H1 (cell line): ENCODE data around the gene PRDX5.

Source experiments
- CTCF ChIP-seq, 3 experiments: IDR thresholded peaks; 1 replicate in 2 of 3; 2 replicates in 1 of 3; pipeline versions ENCODE4 v1.5.1 to v1.6.1; 2011; ENCODE audit warnings: low read length in 3 of 3, mild to moderate bottlenecking in 3 of 3, inconsistent platforms in 2 of 3, low read depth in 1 of 3, moderate library complexity in 1 of 3; ENCODE audit not compliant: insufficient read depth in 1 of 3; ENCODE audit errors: control extremely low read depth in 1 of 3
- EZH2 ChIP-seq: fragments of 200-600 bp; sonication (generic); IDR thresholded peaks from 2 replicates; pipeline ENCODE4 v1.7.1; 2012; ENCODE audit warnings: low read depth, mild to moderate bottlenecking, moderate library complexity, low read length, inconsistent platforms; ENCODE audit not compliant: severe bottlenecking
- NRF1 ChIP-seq: IDR thresholded peaks from 2 replicates; pipeline ENCODE4 v1.6.1; 2011; ENCODE audit warnings: mild to moderate bottlenecking, low read depth, low read length, improper control_type of control experiment
- PHF8 ChIP-seq: fragments of 200-600 bp; sonication (generic); conservative IDR thresholded peaks from 2 replicates; pipeline ENCODE4 v1.7.1; 2012; ENCODE audit warnings: low read depth, mild to moderate bottlenecking, inconsistent platforms, low read length, moderate library complexity
- POLR2A ChIP-seq, 2 experiments: IDR thresholded peaks; 1 replicate in 1 of 2; 2 replicates in 1 of 2; pipeline ENCODE4 v1.6.1; 2011; ENCODE audit warnings: low read depth in 2 of 2, low read length in 2 of 2, mild to moderate bottlenecking in 2 of 2; ENCODE audit errors: control extremely low read depth in 1 of 2
- POLR2AphosphoS5 ChIP-seq: IDR thresholded peaks from 2 replicates; pipeline ENCODE4 v1.6.1; 2011; ENCODE audit warnings: low read depth, low read length
- RAD21 ChIP-seq, 2 experiments: IDR thresholded peaks in 1 of 2; conservative IDR thresholded peaks in 1 of 2; 2 replicates each; pipeline ENCODE4 v1.6.1; 2011; ENCODE audit warnings: low read depth in 2 of 2, low read length in 2 of 2, improper control_type of control experiment in 1 of 2, inconsistent platforms in 1 of 2, mild to moderate bottlenecking in 1 of 2, moderate library complexity in 1 of 2
- RBBP5 ChIP-seq: IDR thresholded peaks from 2 replicates; pipeline ENCODE4 v1.7.1; 2012; ENCODE audit warnings: low read depth, mild to moderate bottlenecking, inconsistent platforms, low read length, moderate library complexity, borderline replicate concordance
- RFX5 ChIP-seq: IDR thresholded peaks from 2 replicates; pipeline ENCODE4 v1.6.1; 2011; ENCODE audit warnings: low read depth, low read length, improper control_type of control experiment, borderline replicate concordance
- SIN3A ChIP-seq, 2 experiments: IDR thresholded peaks in 1 of 2; conservative IDR thresholded peaks in 1 of 2; 2 replicates each; pipeline ENCODE4 v1.6.1; 2011 to 2012; ENCODE audit warnings: low read length in 2 of 2, improper control_type of control experiment in 1 of 2, low read depth in 1 of 2, mild to moderate bottlenecking in 1 of 2
- SP4 ChIP-seq: IDR thresholded peaks from 2 replicates; pipeline ENCODE4 v1.6.1; 2012; ENCODE audit warnings: low read length, inconsistent platforms
- ZNF274 ChIP-seq: IDR thresholded peaks from 2 replicates; pipeline ENCODE4 v1.7.0; 2012; ENCODE audit warnings: low read length, borderline replicate concordance; ENCODE audit errors: extremely low read depth
- TF ChIP-seq, protein P1 (sequence below): IDR thresholded peaks from 2 replicates; pipeline ENCODE4 v1.6.1; 2012; ENCODE audit warnings: inconsistent platforms

DNA sequence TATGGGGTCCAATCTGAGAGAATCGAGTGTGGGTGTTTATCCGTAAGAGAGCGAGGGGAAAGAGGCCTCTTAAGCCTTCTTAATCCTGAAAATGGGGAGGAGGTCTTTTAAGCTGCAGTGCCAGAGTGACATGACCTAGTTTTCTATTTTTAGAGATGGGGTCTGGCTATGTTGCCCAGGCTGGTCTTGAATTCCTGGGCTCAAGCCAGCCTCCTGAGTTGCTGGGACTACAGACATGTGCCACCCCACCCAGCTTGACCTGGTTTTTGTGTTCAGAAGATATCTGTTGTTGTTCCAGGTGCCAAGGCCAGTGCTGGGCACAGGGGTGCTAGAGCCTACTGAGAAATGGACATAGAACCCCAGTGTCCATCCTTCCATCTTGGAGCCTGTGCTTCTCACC is 34.8 kb upstream of the PRDX5 start:
- TF ChIP-seq POLR2AphosphoS5 (no peak), PHF8 (no peak), CTCF (IDR thresholded peaks at IDR 0.05; ENCODE audit: control extremely low read depth in 1 of 3, insufficient read depth in 1 of 3, low read depth in 1 of 3, low read length in 3 of 3) (no peak), RBBP5 (no peak), POLR2A (IDR thresholded peaks at IDR 0.05; ENCODE audit: control extremely low read depth in 1 of 2, low read depth in 2 of 2, low read length in 2 of 2) (no peak), ZNF274 (no peak), EZH2 (no peak), RAD21 (IDR thresholded peaks at IDR 0.05 in 1 of 2, conservative IDR thresholded peaks at IDR 0.05 in 1 of 2; ENCODE audit: low read depth in 2 of 2, low read length in 2 of 2) (no peak), SP4 (no peak), NRF1 (no peak), RFX5 (no peak), SIN3A (conservative IDR thresholded peaks at IDR 0.05 in 1 of 2, IDR thresholded peaks at IDR 0.05 in 1 of 2; ENCODE audit: low read depth in 1 of 2, low read length in 2 of 2) (no peak)
- TF ChIP-seq, protein P1, sequence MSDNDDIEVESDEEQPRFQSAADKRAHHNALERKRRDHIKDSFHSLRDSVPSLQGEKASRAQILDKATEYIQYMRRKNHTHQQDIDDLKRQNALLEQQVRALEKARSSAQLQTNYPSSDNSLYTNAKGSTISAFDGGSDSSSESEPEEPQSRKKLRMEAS = no peak
